Smooth muscle cell of trachea (primary cell): Measurements from ENCODE around the gene PNPLA3. TPM values are rescaled to one million over a fixed set of nuclear protein-coding genes. Genes with fewer than 3 reads are reported as not detected.

ENCODE experiments used
- total RNA-seq: library from RNA; depleted of rRNA; stranded (reverse); fragments of >200 nt; gene quantifications from 2 replicates; pipeline ENCODE4 v1.2.1, GENCODE V29; 2014

PNPLA3 gene, protein sequence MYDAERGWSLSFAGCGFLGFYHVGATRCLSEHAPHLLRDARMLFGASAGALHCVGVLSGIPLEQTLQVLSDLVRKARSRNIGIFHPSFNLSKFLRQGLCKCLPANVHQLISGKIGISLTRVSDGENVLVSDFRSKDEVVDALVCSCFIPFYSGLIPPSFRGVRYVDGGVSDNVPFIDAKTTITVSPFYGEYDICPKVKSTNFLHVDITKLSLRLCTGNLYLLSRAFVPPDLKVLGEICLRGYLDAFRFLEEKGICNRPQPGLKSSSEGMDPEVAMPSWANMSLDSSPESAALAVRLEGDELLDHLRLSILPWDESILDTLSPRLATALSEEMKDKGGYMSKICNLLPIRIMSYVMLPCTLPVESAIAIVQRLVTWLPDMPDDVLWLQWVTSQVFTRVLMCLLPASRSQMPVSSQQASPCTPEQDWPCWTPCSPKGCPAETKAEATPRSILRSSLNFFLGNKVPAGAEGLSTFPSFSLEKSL
- total RNA-seq: 6.3 and 9.9 TPM in 2 replicates

DNA sequence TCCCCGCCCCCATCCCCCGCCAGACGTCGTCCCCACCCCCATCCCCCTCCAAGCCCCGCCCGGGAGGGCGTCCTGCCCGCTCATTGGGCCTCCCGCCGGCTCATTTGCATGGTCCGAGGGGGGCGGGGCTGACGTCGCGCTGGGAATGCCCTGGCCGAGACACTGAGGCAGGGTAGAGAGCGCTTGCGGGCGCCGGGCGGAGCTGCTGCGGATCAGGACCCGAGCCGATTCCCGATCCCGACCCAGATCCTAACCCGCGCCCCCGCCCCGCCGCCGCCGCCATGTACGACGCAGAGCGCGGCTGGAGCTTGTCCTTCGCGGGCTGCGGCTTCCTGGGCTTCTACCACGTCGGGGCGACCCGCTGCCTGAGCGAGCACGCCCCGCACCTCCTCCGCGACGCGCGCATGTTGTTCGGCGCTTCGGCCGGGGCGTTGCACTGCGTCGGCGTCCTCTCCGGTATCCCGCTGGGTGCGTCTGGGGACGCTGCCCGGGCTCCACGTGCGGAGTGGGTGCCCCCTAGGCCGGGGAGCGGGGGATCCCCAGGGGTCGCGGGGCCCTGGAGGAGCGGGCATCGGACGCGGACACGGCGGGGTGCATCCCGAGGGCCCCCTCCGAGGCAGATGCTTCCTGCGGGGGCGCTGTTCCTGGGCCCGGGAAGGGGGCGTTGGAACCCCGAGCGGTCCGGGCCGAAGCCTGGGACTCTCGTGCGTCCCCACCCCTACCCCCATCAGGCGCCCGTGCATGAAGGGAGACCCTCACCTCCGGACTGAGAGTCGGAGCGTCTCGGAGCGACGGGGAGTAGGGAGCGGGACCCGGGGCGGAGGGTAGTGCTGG lies at the start of gene PNPLA3:
Gene PNPLA3 (plus strand): TSS at position 175 of the 834 bp plus-strand sequence. CDS start 107 bp downstream, at position 282.

DNA sequence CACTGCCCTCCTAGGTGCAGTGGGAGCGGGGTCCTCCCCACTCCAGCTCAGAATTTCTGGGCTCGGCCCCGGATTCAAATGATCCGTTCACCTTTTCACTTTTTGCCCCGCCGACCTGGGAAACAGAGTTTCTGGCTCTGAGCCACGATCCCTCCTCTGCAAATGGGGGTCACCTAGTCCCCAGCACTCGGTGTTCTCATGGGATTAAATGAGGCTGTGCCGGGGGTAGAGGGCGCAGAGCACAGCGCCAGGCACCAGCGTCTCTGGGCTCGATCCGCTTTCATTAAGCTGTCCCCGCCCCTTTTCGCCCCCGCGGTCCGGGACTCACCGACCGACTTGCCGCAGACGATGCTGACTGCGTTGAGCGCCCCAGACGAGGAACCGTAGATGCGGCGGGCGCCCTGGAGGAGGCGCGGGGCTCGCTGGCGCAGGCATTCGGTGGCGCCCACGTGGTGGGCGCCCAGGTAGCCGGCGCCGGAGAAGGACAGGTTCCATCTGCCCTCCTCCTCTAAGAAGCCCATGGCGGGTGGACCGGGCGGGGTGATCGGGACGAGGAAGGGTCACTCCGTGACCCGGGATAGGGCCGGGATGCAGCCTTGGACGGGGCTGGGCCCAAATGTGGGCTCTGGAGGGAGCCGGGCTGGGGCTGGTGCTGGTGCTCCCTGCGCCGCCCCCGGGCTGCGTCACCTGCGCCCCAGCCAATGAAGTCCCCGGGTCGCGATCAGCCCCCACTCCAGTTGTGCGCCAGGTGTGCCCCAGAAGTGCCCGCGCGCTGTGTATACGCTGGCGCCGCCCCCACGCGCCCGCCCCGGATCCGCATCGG lies 32.0 kb upstream of the PNPLA3 start, which contains the start of gene PNPLA5:
Gene PNPLA5 (minus strand): TSS at position 654 of the 823 bp plus-strand sequence. CDS start 133 bp downstream, at position 521.

DNA sequence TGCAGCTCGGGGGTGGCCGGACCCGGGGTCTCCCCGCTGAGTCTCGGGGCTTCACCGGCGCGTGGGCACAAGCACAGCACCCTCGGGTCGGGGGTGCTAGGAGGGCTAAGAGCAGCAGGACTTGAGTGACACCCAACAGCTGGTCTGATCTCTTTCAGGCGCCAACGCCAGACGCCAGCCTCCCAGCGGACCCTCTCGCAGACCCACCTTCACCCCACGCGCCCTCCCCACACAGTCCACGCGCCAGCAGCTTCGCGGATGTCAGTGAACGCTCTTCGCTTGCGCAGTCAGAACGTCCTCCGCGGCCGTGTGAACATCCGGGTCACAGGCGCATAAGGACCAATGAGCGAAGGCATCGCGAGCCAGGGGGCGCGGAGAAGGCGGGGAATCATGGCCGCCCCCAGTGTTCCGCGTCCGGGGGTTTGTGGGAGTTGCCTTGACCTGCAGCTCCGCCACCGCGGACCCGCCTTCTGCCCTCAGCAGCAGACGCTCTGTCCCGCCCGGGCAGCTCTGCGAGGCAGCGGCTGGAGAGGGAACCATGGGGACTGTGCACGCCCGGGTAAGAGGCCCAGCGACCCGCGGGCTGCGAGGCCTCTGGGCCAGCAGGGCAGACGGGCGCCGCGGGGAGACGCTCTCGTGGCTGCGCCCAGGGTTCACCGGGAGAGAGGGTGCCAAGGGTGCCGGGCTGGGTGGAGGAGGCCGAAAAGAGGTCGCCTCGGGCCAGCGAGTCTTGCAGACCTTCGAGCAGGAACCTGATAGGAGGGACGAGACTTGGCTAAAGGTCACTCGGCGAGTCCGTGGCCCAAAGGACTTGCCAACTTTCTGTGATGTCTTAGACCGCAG lies 31.7 kb downstream of the PNPLA3 start, which contains the start of gene SAMM50:
Gene SAMM50 (plus strand): TSS at position 403 of the 843 bp plus-strand sequence. CDS start 136 bp downstream, at position 539.

Other genes starting within 250 kb of the PNPLA3 start
- 3.0 and 4.2 TPM in 2 replicates for gene EFCAB6, start 111.5 kb upstream of the PNPLA3 start, total RNA-seq
- 0.44 and 0.83 TPM in 2 replicates for gene SULT4A1, start 61.3 kb upstream of the PNPLA3 start, total RNA-seq
- gene PNPLA5, start 31.8 kb upstream of the PNPLA3 start, total RNA-seq: 0.50 TPM in 1 of 2 replicates, not detected in the other
- gene SAMM50, start 31.6 kb downstream of the PNPLA3 start, total RNA-seq: 58.1 and 67.6 TPM in 2 replicates
- gene PARVB, start 100.5 kb downstream of the PNPLA3 start, total RNA-seq: 53.2 and 66.3 TPM in 2 replicates